Mononuclear cell (primary cell): ENCODE results near the gene ZNF532. TPM values are rescaled to one million over a fixed set of nuclear protein-coding genes. Genes with fewer than 3 reads are reported as not detected.
"Not testable (repeated sequence)": the region's sequence is repeated elsewhere in the genome, so short reads cannot be mapped to it uniquely, and the experiment has no call there.

Source experiments
- H3K27me3 ChIP-seq: 2 replicates; pipeline ENCODE4 v1.6.0; 2011; ENCODE audit warnings: low read length, control low read depth; ENCODE audit not compliant: insufficient read depth
- H3K4me1 ChIP-seq: 2 replicates; pipeline ENCODE4 v1.5.1; 2011; ENCODE audit warnings: mild to moderate bottlenecking, low read length, control low read depth; ENCODE audit not compliant: insufficient read depth
- H3K4me3 ChIP-seq: 2 replicates; pipeline ENCODE4 v1.5.1; 2011; ENCODE audit warnings: mild to moderate bottlenecking, low read length, moderate library complexity
- H3K9me3 ChIP-seq: 2 replicates; pipeline ENCODE4 v1.5.1; 2011; ENCODE audit warnings: low read depth, mild to moderate bottlenecking, control low read depth, low read length
- total RNA-seq: library from RNA; depleted of rRNA; stranded (reverse); fragments of >200 nt; gene quantifications from one replicate; pipeline ENCODE4 v1.2.3, GENCODE V29; 2012

The ZNF532 gene
- total RNA-seq, 1 donor, result 7.7 TPM

DNA sequence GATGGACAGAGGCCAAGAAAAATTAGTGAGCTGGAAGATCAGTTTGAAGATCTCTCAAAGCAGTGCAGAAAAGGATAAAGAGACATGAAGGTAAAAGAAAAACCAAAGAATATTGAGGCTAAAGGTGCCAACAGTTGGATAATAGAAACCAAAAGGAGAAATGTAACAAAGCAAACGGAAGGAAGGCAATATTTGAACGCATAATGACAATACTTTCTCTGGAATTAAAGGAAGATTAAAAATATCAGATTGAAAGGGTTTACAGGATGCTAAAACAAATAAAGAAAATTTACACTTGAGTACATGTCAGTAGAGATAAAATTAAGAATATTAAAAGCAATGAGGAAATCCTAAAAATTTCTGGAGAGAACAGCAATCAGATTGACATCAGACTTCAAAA is 149.1 kb downstream of the ZNF532 start:
- Histone ChIP-seq H3K4me3 (no peak overlapping the region), H3K9me3 (no peaks in the 10 kb centered on the region), H3K27me3 (no peaks in the 10 kb centered on the region), H3K4me1 (no peaks in the 10 kb centered on the region)

DNA sequence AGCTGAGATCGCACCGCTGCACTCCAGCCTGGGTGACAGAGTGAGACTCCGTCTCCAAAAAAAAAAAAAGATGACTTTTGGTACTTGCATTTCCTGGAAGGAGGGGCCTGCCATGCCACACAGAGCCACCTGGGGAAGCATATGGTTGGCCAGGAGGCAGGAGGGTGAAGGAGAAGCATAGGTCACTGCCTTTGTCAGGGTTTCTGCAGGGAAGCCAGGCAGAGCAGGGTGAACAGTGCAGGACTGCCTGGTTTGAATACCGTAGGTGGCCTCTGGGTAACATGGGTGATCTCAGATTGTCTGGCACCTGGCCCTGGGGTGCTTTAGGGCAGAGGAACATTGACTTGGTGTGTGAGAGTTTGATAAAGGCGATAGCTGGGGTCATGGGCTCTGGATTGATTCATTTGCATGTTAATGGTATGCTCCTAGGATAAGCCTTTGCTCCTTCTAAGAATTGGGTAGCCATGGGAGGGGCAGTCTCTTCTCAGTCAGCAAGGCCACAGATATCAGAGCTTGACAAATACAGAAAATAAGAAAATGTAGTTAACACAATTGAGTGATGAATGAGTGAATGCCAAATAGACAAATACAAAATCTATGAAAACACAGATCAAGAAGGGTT is 151.0 kb downstream of the ZNF532 start:
- Histone ChIP-seq H3K4me3 (no peak overlapping the region), H3K9me3 (no peaks in the 10 kb centered on the region), H3K27me3 (no peaks in the 10 kb centered on the region), H3K4me1 (no peaks in the 10 kb centered on the region)

DNA sequence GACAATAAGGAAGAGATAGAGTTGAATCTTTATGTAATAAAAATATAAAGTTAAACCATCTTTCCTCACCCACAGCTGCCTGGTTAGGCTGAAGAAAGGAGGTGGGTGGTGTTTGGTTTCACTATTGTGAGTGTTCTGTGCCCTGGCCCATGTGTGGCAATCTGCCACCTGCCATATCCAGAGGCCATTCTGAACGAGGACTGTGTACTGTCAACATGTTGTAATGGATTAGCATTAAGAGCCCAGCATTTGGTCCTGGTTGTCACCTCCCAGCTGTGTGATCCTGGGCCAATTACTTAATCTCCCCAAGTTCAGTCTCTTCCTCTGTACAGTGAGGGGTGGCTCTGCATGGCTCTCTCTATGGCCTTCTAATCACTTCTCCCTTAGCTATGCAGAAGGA is 156.8 kb downstream of the ZNF532 start:
- Histone ChIP-seq H3K9me3 (no peaks in the 10 kb centered on the region), H3K27me3 (no peaks in the 10 kb centered on the region), H3K4me1 (no peaks in the 10 kb centered on the region), H3K4me3 (no peak overlapping the region)

DNA sequence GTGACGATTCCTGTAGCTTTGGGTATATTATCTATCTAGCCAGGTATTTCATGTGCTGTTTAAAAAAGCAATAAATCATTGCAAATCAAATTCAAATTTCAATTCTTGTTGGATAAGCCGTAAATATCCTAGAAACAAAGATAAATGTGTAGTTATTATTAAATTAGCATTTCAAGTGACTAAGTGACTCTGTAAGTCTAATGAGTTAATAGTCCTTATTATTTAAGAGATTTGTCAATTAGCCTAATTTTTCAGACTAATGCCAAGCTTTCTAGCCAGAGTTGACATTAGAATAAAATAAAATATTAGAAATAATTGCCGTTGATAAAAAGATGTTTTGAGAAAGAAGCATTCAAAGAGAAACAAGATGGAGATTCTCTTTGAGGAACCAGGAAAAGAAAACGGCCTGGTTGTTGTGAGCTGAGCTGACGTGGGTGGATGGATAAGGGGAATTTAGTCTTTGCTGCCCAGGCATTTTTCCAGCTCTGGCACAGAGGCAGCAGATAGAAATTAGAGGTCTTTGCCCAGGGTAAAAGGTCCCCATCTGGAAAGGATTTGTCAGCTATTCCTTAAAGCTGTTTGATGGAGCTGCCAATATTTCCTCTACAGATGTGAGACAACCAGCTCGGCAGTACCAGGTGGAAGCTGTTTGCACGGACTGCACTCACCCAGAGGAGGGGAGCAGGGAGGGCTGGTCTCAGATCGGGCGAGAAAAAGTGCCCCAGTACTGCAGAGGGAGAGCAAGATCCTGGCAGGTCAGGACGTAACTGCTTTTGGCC is 157.7 kb downstream of the ZNF532 start:
- no peaks in the 10 kb centered on the region for H3K27me3 ChIP-seq
- no peaks in the 10 kb centered on the region for H3K4me1 ChIP-seq
- H3K4me3 ChIP-seq, result no peak overlapping the region
- H3K9me3 ChIP-seq, result no peaks in the 10 kb centered on the region

DNA sequence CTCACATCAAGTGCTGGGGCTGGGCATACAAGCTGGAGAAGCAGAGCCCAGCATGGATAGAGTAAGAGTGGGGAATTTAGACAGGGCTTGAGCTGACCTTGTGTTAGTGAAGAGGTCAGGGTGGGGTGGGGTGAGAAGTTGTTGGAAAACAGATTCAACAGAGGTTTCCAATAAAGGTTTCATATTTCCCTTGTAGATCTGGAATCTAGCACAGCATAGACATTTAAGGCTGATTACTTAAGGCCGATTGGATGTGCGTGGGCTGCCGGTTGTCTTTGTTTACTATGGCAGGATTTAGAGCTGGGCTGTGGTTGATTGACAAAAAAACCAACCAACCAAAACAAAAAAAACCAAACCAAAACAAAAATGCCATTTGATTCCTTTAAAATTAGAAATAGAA is 160.2 kb downstream of the ZNF532 start:
- no peaks in the 10 kb centered on the region for H3K27me3 ChIP-seq
- H3K4me1 ChIP-seq, result no peaks in the 10 kb centered on the region
- H3K9me3 ChIP-seq, result no peaks in the 10 kb centered on the region
- H3K4me3 ChIP-seq, result no peak overlapping the region

DNA sequence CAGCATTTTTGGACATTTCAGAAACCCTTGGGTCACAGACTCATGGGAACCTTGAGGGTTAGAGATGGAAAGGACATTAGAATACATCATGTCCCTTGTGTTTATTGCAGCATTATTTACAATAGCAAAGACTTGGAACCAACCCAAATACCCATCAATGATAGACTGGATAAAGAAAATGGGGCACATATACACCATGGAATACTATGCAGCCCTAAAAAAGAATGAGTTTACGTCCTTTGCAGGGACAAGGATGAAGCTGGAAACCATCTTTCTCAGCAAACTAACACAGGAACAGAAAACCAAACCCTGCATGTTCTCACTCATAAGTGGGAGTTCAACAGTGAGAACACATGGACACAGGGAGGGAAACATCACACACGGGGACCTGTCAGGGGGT is 160.9 kb downstream of the ZNF532 start:
- not testable (repeated sequence) for H3K9me3 ChIP-seq, H3K27me3 ChIP-seq, H3K4me1 ChIP-seq, H3K4me3 ChIP-seq

DNA sequence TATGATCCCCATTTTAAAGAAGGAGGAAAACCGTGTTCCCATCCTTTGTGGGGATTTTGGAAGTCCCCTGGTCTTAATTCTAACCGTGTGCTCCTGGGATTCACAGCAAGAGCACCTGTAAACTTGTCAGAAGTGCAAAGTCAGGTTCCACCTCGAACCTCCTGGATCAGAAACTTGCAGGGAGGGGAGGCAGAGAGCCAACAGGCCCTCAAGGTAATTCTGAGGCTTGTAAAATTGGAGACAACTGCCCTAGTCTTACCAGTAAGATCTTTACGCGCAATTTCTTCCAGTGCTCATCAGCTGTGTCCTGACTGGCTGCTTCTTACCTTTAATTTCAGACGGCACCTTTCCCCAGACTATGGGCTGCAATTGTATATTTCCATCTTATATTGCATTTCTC is 161.7 kb downstream of the ZNF532 start:
- Histone ChIP-seq H3K4me3 (no peak overlapping the region), H3K4me1 (no peaks in the 10 kb centered on the region), H3K27me3 (no peaks in the 10 kb centered on the region), H3K9me3 (no peaks in the 10 kb centered on the region)

DNA sequence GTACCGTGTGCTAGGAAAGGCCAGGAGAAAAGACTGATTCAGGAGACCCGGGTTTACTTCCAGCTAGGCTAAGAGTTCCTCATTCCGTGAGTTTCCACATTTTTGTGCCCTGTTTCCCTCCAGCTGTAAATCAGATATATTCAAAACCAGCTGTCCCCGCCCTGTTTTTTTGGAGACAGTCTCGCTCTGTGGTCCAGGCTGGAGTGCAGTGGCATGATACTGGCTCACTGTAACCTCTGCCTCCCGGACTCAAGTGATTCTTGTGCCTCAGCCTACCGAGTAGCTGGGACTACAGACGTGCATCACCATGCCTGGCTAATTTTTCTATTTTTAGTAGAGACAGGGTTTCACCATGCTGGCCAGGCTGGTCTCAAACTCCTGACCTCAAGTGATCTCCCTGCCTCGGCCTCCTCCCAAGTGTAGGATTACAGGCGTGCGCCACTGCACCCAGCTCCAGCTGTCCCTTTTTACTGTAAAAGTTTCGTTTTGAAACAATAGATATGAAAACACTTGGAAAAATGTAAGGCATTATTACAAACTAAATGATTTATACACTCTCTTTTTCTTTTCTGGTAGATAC is 162.2 kb downstream of the ZNF532 start:
- Histone ChIP-seq H3K4me1 (no peaks in the 10 kb centered on the region), H3K9me3 (no peaks in the 10 kb centered on the region), H3K4me3 (no peak overlapping the region), H3K27me3 (no peaks in the 10 kb centered on the region)

DNA sequence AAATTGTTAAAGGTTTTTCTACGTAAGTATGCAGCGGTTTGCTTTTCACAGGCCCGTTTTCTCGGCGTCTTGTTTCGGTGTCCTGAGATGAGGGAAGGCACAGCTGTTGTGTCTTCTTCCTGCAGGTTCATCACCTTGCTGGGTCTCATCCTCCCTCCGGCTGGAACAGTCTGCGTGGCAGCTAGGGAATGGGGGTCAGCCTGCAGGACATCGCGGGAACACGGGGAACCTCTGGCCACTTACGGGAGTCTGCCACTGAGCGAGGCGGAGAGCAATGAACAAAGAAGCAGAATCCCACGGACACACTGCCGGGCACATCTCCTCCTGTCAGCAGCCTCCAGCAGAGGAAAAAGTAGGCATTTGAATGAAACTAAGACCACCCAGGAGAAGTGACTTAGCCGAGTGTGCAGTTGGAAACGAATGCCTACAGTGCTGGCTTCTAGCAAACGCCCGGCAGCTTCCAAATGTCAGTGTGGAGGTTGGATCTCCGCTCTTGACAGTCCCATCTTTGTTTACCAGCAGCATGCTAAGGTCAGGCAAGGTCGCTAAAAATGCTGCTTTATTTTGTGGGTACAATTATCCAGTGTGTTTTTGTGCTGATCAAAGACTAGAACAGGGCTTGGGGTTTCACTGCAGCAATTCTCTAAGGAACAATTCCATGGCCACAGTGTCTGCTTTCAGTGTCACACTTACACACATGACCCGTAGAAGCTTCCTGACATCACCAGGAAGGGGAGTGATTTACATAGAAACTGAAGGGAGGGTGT is 165.2 kb downstream of the ZNF532 start:
- H3K4me3 ChIP-seq, result no peak overlapping the region
- H3K9me3 ChIP-seq, result no peaks in the 10 kb centered on the region
- no peaks in the 10 kb centered on the region for H3K27me3 ChIP-seq
- no peaks in the 10 kb centered on the region for H3K4me1 ChIP-seq

DNA sequence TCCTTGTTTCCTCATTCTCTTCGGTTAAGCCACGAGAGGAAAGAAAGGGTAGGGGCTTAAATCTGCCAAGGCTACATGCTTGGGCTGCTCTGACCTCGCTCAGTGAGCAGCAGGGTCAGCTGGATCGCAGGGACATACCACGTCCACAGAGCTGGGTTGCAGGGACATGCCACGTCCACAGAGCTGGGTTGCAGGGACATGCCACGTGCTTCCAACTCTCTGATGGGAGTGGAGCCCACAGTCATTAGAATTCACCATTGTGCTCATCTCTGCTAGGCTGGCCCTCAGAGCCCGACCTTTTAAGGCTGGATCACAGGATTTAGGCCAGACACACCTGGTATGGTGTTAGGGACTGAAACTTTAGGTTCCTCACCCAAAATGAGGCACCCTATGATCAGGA is 167.6 kb downstream of the ZNF532 start:
- Histone ChIP-seq H3K27me3 (no peaks in the 10 kb centered on the region), H3K9me3 (no peaks in the 10 kb centered on the region), H3K4me1 (no peaks in the 10 kb centered on the region), H3K4me3 (no peak overlapping the region)

DNA sequence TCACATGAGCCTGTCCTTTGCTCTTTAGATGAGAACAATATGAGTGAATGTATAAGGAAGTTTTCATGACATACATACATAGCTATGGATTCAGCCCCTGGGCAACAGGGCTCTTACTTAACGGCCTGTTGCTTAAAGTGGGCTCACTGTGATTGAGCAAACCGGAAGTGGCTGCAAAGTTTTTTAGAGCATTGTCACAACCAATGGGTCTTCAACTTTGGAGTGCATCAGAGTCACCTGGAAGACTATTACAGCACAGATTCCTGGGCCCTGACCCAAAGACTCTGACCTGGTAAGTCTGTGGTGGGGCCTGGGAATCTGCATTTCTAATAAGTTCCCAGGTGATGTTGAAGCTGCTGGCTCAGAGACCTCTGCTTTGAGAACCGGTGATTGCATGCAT is 168.7 kb downstream of the ZNF532 start:
- H3K27me3 ChIP-seq, result no peaks in the 10 kb centered on the region
- no peaks in the 10 kb centered on the region for H3K9me3 ChIP-seq
- no peak overlapping the region for H3K4me3 ChIP-seq
- H3K4me1 ChIP-seq, result no peaks in the 10 kb centered on the region

DNA sequence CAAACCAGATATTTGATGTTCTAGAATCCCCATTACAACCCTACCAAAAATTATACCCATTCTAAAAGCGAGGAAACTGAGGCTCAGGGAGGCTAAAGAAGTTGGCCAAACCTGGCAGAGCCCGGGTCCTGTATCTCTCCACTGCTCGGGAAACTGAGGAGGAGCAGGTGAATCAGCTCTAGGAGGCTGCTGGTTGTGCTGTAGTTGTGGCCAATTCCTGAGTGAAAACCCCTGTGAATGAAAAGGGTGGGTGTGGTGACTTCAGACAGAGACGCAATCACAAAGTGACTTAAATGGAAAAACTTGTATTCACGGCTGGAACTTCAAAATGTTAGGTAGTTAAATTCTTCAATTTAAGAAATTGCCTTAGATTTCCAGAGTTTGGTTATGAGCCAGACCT is 169.3 kb downstream of the ZNF532 start:
- Histone ChIP-seq H3K9me3 (no peaks in the 10 kb centered on the region), H3K4me1 (no peaks in the 10 kb centered on the region), H3K27me3 (no peaks in the 10 kb centered on the region), H3K4me3 (no peak overlapping the region)

DNA sequence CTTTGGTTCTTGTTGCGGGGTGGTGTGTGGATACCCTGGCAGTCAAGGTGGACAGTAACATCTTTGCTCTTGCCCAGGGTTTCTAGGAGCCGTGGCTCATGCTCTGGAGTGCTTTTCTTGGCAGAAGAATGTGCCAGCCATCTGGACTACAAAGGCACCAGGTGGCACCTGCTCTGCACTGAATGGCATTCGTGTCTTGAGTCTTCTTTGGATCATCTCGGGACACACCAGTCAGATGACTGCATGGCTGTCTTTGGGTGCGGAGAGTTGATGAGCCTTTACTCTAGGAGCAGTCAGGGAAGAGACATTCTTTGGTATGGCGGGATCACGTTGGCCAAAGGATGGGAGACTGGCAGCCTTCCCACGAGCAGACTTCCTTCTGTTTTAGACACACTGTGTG is 170.9 kb downstream of the ZNF532 start:
- Histone ChIP-seq H3K9me3 (no peaks in the 10 kb centered on the region), H3K27me3 (no peaks in the 10 kb centered on the region), H3K4me3 (no peak overlapping the region)

More for the DNA sequence above, 170.9 kb downstream of the ZNF532 start:
- no peaks in the 10 kb centered on the region for H3K4me1 ChIP-seq
